ENCODE results near the gene IQGAP2.
"Not testable (repeated sequence)": the region's sequence is repeated elsewhere in the genome, so short reads cannot be mapped to it uniquely, and the experiment has no call there.

Gene IQGAP2

GRCh38 chr5:76433261-76433660 lies 30.2 kb downstream of the IQGAP2 start:
- Histone ChIP-seq H3K9me3 (ENCODE audit: low read depth, low read length) (peaks cover 2% of the 10 kb centered on the region; the same call in 1 of the 2 replicates), H3K9ac (ENCODE audit: insufficient read length) (no peak overlapping the region), H3K27ac (no peak overlapping the region), H3K36me3 (ENCODE audit: insufficient read depth, low read length) (no peaks in the 10 kb centered on the region), H3K4me3 (no peak overlapping the region)
- DNase-seq (ENCODE audit: low read depth, low spot score), result no peak
- no peak for TF ChIP-seq POLR2AphosphoS5 (IDR thresholded peaks at IDR 0.05; ENCODE audit: borderline replicate concordance, low read depth, low read length)
- TF ChIP-seq FOXP2 (optimal IDR thresholded peaks at IDR 0.05; ENCODE audit: control extremely low read depth, extremely low read length, insufficient read depth), result no peak
- no peak for TF ChIP-seq EZH2 (IDR thresholded peaks at IDR 0.05)

GRCh38 chr5:76437507-76437906 lies 34.4 kb downstream of the IQGAP2 start:
- H3K9me3 ChIP-seq (ENCODE audit: low read depth, low read length); H3K27ac ChIP-seq; H3K36me3 ChIP-seq (ENCODE audit: insufficient read depth, low read length); H3K4me3 ChIP-seq; H3K9ac ChIP-seq (ENCODE audit: insufficient read length); DNase-seq (ENCODE audit: low read depth, low spot score): not testable (repeated sequence)

GRCh38 chr5:76438025-76438424 lies 34.9 kb downstream of the IQGAP2 start:
- Histone ChIP-seq H3K4me3 (no peak overlapping the region), H3K9ac (ENCODE audit: insufficient read length) (no peak overlapping the region), H3K9me3 (ENCODE audit: low read depth, low read length) (peaks cover 2% of the 10 kb centered on the region; the same call in 1 of the 2 replicates), H3K36me3 (ENCODE audit: insufficient read depth, low read length) (no peaks in the 10 kb centered on the region), H3K27ac (no peak overlapping the region)
- DNase-seq (ENCODE audit: low read depth, low spot score), result no peak
- TF ChIP-seq EZH2 (IDR thresholded peaks at IDR 0.05), result no peak
- no peak for TF ChIP-seq FOXP2 (optimal IDR thresholded peaks at IDR 0.05; ENCODE audit: control extremely low read depth, extremely low read length, insufficient read depth)
- TF ChIP-seq POLR2AphosphoS5 (IDR thresholded peaks at IDR 0.05; ENCODE audit: borderline replicate concordance, low read depth, low read length), result no peak

GRCh38 chr5:76439201-76439600 lies 36.1 kb downstream of the IQGAP2 start:
- no peak for DNase-seq (ENCODE audit: low read depth, low spot score)
- peaks cover 2% of the 10 kb centered on the region; the same call in 1 of the 2 replicates for H3K9me3 ChIP-seq (ENCODE audit: low read depth, low read length)
- no peak overlapping the region for H3K27ac ChIP-seq
- TF ChIP-seq FOXP2 (optimal IDR thresholded peaks at IDR 0.05; ENCODE audit: control extremely low read depth, extremely low read length, insufficient read depth) (no peak), POLR2AphosphoS5 (IDR thresholded peaks at IDR 0.05; ENCODE audit: borderline replicate concordance, low read depth, low read length) (no peak), EZH2 (IDR thresholded peaks at IDR 0.05) (no peak)
- no peaks in the 10 kb centered on the region for H3K36me3 ChIP-seq (ENCODE audit: insufficient read depth, low read length)
- no peak overlapping the region for H3K9ac ChIP-seq (ENCODE audit: insufficient read length)
- no peak overlapping the region for H3K4me3 ChIP-seq

GRCh38 chr5:76439929-76440328 lies 36.8 kb downstream of the IQGAP2 start:
- no peak for DNase-seq (ENCODE audit: low read depth, low spot score)
- TF ChIP-seq POLR2AphosphoS5 (IDR thresholded peaks at IDR 0.05; ENCODE audit: borderline replicate concordance, low read depth, low read length) (no peak), FOXP2 (optimal IDR thresholded peaks at IDR 0.05; ENCODE audit: control extremely low read depth, extremely low read length, insufficient read depth) (no peak), EZH2 (IDR thresholded peaks at IDR 0.05) (no peak)
- Histone ChIP-seq H3K9me3 (ENCODE audit: low read depth, low read length) (peaks cover 2% of the 10 kb centered on the region; the same call in 1 of the 2 replicates), H3K36me3 (ENCODE audit: insufficient read depth, low read length) (no peaks in the 10 kb centered on the region), H3K9ac (ENCODE audit: insufficient read length) (no peak overlapping the region), H3K27ac (no peak overlapping the region), H3K4me3 (no peak overlapping the region)

GRCh38 chr5:76441101-76441500 lies 38.0 kb downstream of the IQGAP2 start:
- no peak for TF ChIP-seq EZH2 (IDR thresholded peaks at IDR 0.05)
- no peak for TF ChIP-seq FOXP2 (optimal IDR thresholded peaks at IDR 0.05; ENCODE audit: control extremely low read depth, extremely low read length, insufficient read depth)
- TF ChIP-seq POLR2AphosphoS5 (IDR thresholded peaks at IDR 0.05; ENCODE audit: borderline replicate concordance, low read depth, low read length), result no peak
- no peak overlapping the region for H3K27ac ChIP-seq
- no peak overlapping the region for H3K9ac ChIP-seq (ENCODE audit: insufficient read length)
- no peak for DNase-seq (ENCODE audit: low read depth, low spot score)
- H3K36me3 ChIP-seq (ENCODE audit: insufficient read depth, low read length), result no peaks in the 10 kb centered on the region
- H3K9me3 ChIP-seq (ENCODE audit: low read depth, low read length), result no peaks in the 10 kb centered on the region
- no peak overlapping the region for H3K4me3 ChIP-seq

GRCh38 chr5:76441890-76442673 lies 39.0 kb downstream of the IQGAP2 start:
- no peak overlapping the region for H3K9ac ChIP-seq (ENCODE audit: insufficient read length)

GRCh38 chr5:76443066-76443800 lies 40.1 kb downstream of the IQGAP2 start:
- no peak for DNase-seq (ENCODE audit: low read depth, low spot score)
- no peaks in the 10 kb centered on the region for H3K9me3 ChIP-seq (ENCODE audit: low read depth, low read length)
- H3K9ac ChIP-seq (ENCODE audit: insufficient read length), result no peak overlapping the region
- no peak for TF ChIP-seq FOXP2 (optimal IDR thresholded peaks at IDR 0.05; ENCODE audit: control extremely low read depth, extremely low read length, insufficient read depth)
- no peak for TF ChIP-seq EZH2 (IDR thresholded peaks at IDR 0.05)
- no peak for TF ChIP-seq POLR2AphosphoS5 (IDR thresholded peaks at IDR 0.05; ENCODE audit: borderline replicate concordance, low read depth, low read length)
- no peak overlapping the region for H3K27ac ChIP-seq
- no peak overlapping the region for H3K4me3 ChIP-seq
- no peaks in the 10 kb centered on the region for H3K36me3 ChIP-seq (ENCODE audit: insufficient read depth, low read length)

More at GRCh38 chr5:76441890-76442673, 39.0 kb downstream of the IQGAP2 start:
- DNase-seq (ENCODE audit: low read depth, low spot score), result no peak
- H3K9me3 ChIP-seq (ENCODE audit: low read depth, low read length), result no peaks in the 10 kb centered on the region
- TF ChIP-seq FOXP2 (optimal IDR thresholded peaks at IDR 0.05; ENCODE audit: control extremely low read depth, extremely low read length, insufficient read depth), result no peak
- H3K36me3 ChIP-seq (ENCODE audit: insufficient read depth, low read length), result no peaks in the 10 kb centered on the region
- no peak overlapping the region for H3K27ac ChIP-seq
- no peak overlapping the region for H3K4me3 ChIP-seq
